ENCODE measurements around the gene C1orf122.

Gene C1orf122

GRCh38 chr1:37828410-37829074 lies 21.0 kb downstream of the C1orf122 start:
- H3K9ac ChIP-seq (ENCODE audit: low read length), result no peak overlapping the region
- no peaks in the 10 kb centered on the region for H3K9me3 ChIP-seq (ENCODE audit: control insufficient read depth, low read depth, low read length)
- no peak overlapping the region for H3K27ac ChIP-seq (ENCODE audit: low read length)
- H3K27me3 ChIP-seq (ENCODE audit: control insufficient read depth, insufficient read depth, low read length), result no peaks in the 10 kb centered on the region
- no peak overlapping the region for H3K4me3 ChIP-seq (ENCODE audit: low read length)
- no peaks in the 10 kb centered on the region for H3K4me1 ChIP-seq (ENCODE audit: control insufficient read depth, low read depth, low read length)
- peaks cover 26% of the 10 kb centered on the region for H3K36me3 ChIP-seq (ENCODE audit: control insufficient read depth, low read depth, low read length)

GRCh38 chr1:37831109-37831508 lies 23.5 kb downstream of the C1orf122 start:
- Histone ChIP-seq H3K4me3 (ENCODE audit: low read length) (no peak overlapping the region), H3K9ac (ENCODE audit: low read length) (no peak overlapping the region), H3K9me3 (ENCODE audit: control insufficient read depth, low read depth, low read length) (no peaks in the 10 kb centered on the region), H3K27ac (ENCODE audit: low read length) (no peak overlapping the region), H3K36me3 (ENCODE audit: control insufficient read depth, low read depth, low read length) (peaks cover 43% of the 10 kb centered on the region), H3K4me1 (ENCODE audit: control insufficient read depth, low read depth, low read length) (no peaks in the 10 kb centered on the region), H3K27me3 (ENCODE audit: control insufficient read depth, insufficient read depth, low read length) (no peaks in the 10 kb centered on the region)

- Histone ChIP-seq H3K9me3 (ENCODE audit: control insufficient read depth, low read depth, low read length) (no peaks in the 10 kb centered on the region), H3K4me3 (ENCODE audit: low read length) (no peak overlapping the region), H3K4me1 (ENCODE audit: control insufficient read depth, low read depth, low read length) (no peaks in the 10 kb centered on the region), H3K9ac (ENCODE audit: low read length) (no peak overlapping the region), H3K27ac (ENCODE audit: low read length) (no peak overlapping the region), H3K36me3 (ENCODE audit: control insufficient read depth, low read depth, low read length) (peaks cover 47% of the 10 kb centered on the region), H3K27me3 (ENCODE audit: control insufficient read depth, insufficient read depth, low read length) (no peaks in the 10 kb centered on the region)
Observed at GRCh38 chr1:37831809-37832208, 24.2 kb downstream of the C1orf122 start.

GRCh38 chr1:37836788-37837187 lies 29.2 kb downstream of the C1orf122 start:
- H3K4me1 ChIP-seq (ENCODE audit: control insufficient read depth, low read depth, low read length), result no peaks in the 10 kb centered on the region
- no peak overlapping the region for H3K4me3 ChIP-seq (ENCODE audit: low read length)
- H3K9ac ChIP-seq (ENCODE audit: low read length), result no peak overlapping the region
- no peaks in the 10 kb centered on the region for H3K9me3 ChIP-seq (ENCODE audit: control insufficient read depth, low read depth, low read length)
- H3K27ac ChIP-seq (ENCODE audit: low read length), result no peak overlapping the region
- no peaks in the 10 kb centered on the region for H3K27me3 ChIP-seq (ENCODE audit: control insufficient read depth, insufficient read depth, low read length)
- H3K36me3 ChIP-seq (ENCODE audit: control insufficient read depth, low read depth, low read length), result peaks cover 55% of the 10 kb centered on the region

- H3K4me3 ChIP-seq (ENCODE audit: low read length), result no peak overlapping the region
- H3K9me3 ChIP-seq (ENCODE audit: control insufficient read depth, low read depth, low read length), result no peaks in the 10 kb centered on the region
- no peak overlapping the region for H3K9ac ChIP-seq (ENCODE audit: low read length)
- peaks cover 34% of the 10 kb centered on the region for H3K36me3 ChIP-seq (ENCODE audit: control insufficient read depth, low read depth, low read length)
- no peaks in the 10 kb centered on the region for H3K4me1 ChIP-seq (ENCODE audit: control insufficient read depth, low read depth, low read length)
- no peak overlapping the region for H3K27ac ChIP-seq (ENCODE audit: low read length)
- no peaks in the 10 kb centered on the region for H3K27me3 ChIP-seq (ENCODE audit: control insufficient read depth, insufficient read depth, low read length)
Observed at GRCh38 chr1:37839676-37840075, 32.1 kb downstream of the C1orf122 start.

GRCh38 chr1:37840711-37841110 lies 33.1 kb downstream of the C1orf122 start:
- H3K4me3 ChIP-seq (ENCODE audit: low read length), result no peak overlapping the region
- peaks cover 26% of the 10 kb centered on the region for H3K36me3 ChIP-seq (ENCODE audit: control insufficient read depth, low read depth, low read length)
- H3K27me3 ChIP-seq (ENCODE audit: control insufficient read depth, insufficient read depth, low read length), result no peaks in the 10 kb centered on the region
- H3K9ac ChIP-seq (ENCODE audit: low read length), result no peak overlapping the region
- no peaks in the 10 kb centered on the region for H3K9me3 ChIP-seq (ENCODE audit: control insufficient read depth, low read depth, low read length)
- no peaks in the 10 kb centered on the region for H3K4me1 ChIP-seq (ENCODE audit: control insufficient read depth, low read depth, low read length)
- H3K27ac ChIP-seq (ENCODE audit: low read length), result no peak overlapping the region

GRCh38 chr1:37841652-37842051 lies 34.1 kb downstream of the C1orf122 start:
- Histone ChIP-seq H3K9me3 (ENCODE audit: control insufficient read depth, low read depth, low read length) (no peaks in the 10 kb centered on the region), H3K27me3 (ENCODE audit: control insufficient read depth, insufficient read depth, low read length) (no peaks in the 10 kb centered on the region), H3K4me3 (ENCODE audit: low read length) (no peak overlapping the region), H3K9ac (ENCODE audit: low read length) (no peak overlapping the region), H3K36me3 (ENCODE audit: control insufficient read depth, low read depth, low read length) (peaks cover 21% of the 10 kb centered on the region), H3K4me1 (ENCODE audit: control insufficient read depth, low read depth, low read length) (no peaks in the 10 kb centered on the region), H3K27ac (ENCODE audit: low read length) (no peak overlapping the region)

GRCh38 chr1:37844536-37844935 lies 36.9 kb downstream of the C1orf122 start:
- H3K27me3 ChIP-seq (ENCODE audit: control insufficient read depth, insufficient read depth, low read length), result no peaks in the 10 kb centered on the region
- no peak overlapping the region for H3K9ac ChIP-seq (ENCODE audit: low read length)
- H3K4me3 ChIP-seq (ENCODE audit: low read length), result no peak overlapping the region
- H3K27ac ChIP-seq (ENCODE audit: low read length), result no peak overlapping the region
- no peaks in the 10 kb centered on the region for H3K4me1 ChIP-seq (ENCODE audit: control insufficient read depth, low read depth, low read length)
- no peaks in the 10 kb centered on the region for H3K9me3 ChIP-seq (ENCODE audit: control insufficient read depth, low read depth, low read length)
- peaks cover 7% of the 10 kb centered on the region for H3K36me3 ChIP-seq (ENCODE audit: control insufficient read depth, low read depth, low read length)

- H3K27ac ChIP-seq (ENCODE audit: low read length), result no peak overlapping the region
- H3K9me3 ChIP-seq (ENCODE audit: control insufficient read depth, low read depth, low read length), result no peaks in the 10 kb centered on the region
- no peaks in the 10 kb centered on the region for H3K4me1 ChIP-seq (ENCODE audit: control insufficient read depth, low read depth, low read length)
- H3K4me3 ChIP-seq (ENCODE audit: low read length), result no peak overlapping the region
- H3K9ac ChIP-seq (ENCODE audit: low read length), result no peak overlapping the region
- H3K27me3 ChIP-seq (ENCODE audit: control insufficient read depth, insufficient read depth, low read length), result no peaks in the 10 kb centered on the region
- peaks cover under 1% of the 10 kb centered on the region for H3K36me3 ChIP-seq (ENCODE audit: control insufficient read depth, low read depth, low read length)
Observed at GRCh38 chr1:37845049-37845646, 37.6 kb downstream of the C1orf122 start.

- Histone ChIP-seq H3K4me1 (ENCODE audit: control insufficient read depth, low read depth, low read length) (no peaks in the 10 kb centered on the region), H3K4me3 (ENCODE audit: low read length) (no peak overlapping the region), H3K27me3 (ENCODE audit: control insufficient read depth, insufficient read depth, low read length) (no peaks in the 10 kb centered on the region), H3K9ac (ENCODE audit: low read length) (no peak overlapping the region), H3K9me3 (ENCODE audit: control insufficient read depth, low read depth, low read length) (no peaks in the 10 kb centered on the region), H3K27ac (ENCODE audit: low read length) (no peak overlapping the region), H3K36me3 (ENCODE audit: control insufficient read depth, low read depth, low read length) (no peaks in the 10 kb centered on the region)
Observed at GRCh38 chr1:37845786-37846185, 38.2 kb downstream of the C1orf122 start.

- Histone ChIP-seq H3K36me3 (ENCODE audit: control insufficient read depth, low read depth, low read length) (no peaks in the 10 kb centered on the region), H3K9ac (ENCODE audit: low read length) (no peak overlapping the region)
Observed at GRCh38 chr1:37846647-37847339, 39.2 kb downstream of the C1orf122 start.

GRCh38 chr1:37849480-37849879 lies 41.9 kb downstream of the C1orf122 start:
- Histone ChIP-seq H3K4me3 (ENCODE audit: low read length) (no peak overlapping the region), H3K4me1 (ENCODE audit: control insufficient read depth, low read depth, low read length) (no peaks in the 10 kb centered on the region), H3K27me3 (ENCODE audit: control insufficient read depth, insufficient read depth, low read length) (no peaks in the 10 kb centered on the region), H3K9me3 (ENCODE audit: control insufficient read depth, low read depth, low read length) (no peaks in the 10 kb centered on the region), H3K27ac (ENCODE audit: low read length) (no peak overlapping the region), H3K9ac (ENCODE audit: low read length) (no peak overlapping the region), H3K36me3 (ENCODE audit: control insufficient read depth, low read depth, low read length) (no peaks in the 10 kb centered on the region)

More at GRCh38 chr1:37846647-37847339, 39.2 kb downstream of the C1orf122 start:
- H3K27me3 ChIP-seq (ENCODE audit: control insufficient read depth, insufficient read depth, low read length), result no peaks in the 10 kb centered on the region
- no peaks in the 10 kb centered on the region for H3K9me3 ChIP-seq (ENCODE audit: control insufficient read depth, low read depth, low read length)
- H3K4me3 ChIP-seq (ENCODE audit: low read length), result no peak overlapping the region
- H3K27ac ChIP-seq (ENCODE audit: low read length), result no peak overlapping the region
- no peaks in the 10 kb centered on the region for H3K4me1 ChIP-seq (ENCODE audit: control insufficient read depth, low read depth, low read length)
